ENCODE measurements around the gene TLE2. TPM values are rescaled to one million over a fixed set of nuclear protein-coding genes. Genes with fewer than 3 reads are reported as not detected.

Gene TLE2
- total RNA-seq, 2 donors from 2014 or later = 32.9 to 47.9 TPM

Other genes starting within 250 kb of the TLE2 start
- 10 to 100 TPM; 39.6 to 52.3 TPM for gene SGTA, start 246.0 kb downstream of the TLE2 start, total RNA-seq
- 10 to 100 TPM; 43.6 to 46.0 TPM for gene THOP1, start 243.8 kb downstream of the TLE2 start, total RNA-seq
- gene ZNF554, start 209.4 kb downstream of the TLE2 start, total RNA-seq = 1 to 10 TPM; 4.1 to 4.3 TPM
- 1 to 10 TPM; 5.2 to 5.5 TPM for gene ZNF555, start 187.8 kb downstream of the TLE2 start, total RNA-seq
- under 1 TPM in 1 of 2 donors, not detected in 1; 0.12 TPM for gene ZNF556, start 161.9 kb downstream of the TLE2 start, total RNA-seq
- gene ZNF57, start 128.4 kb downstream of the TLE2 start, total RNA-seq = 10 to 100 TPM; 17.4 to 19.1 TPM
- gene ZNF77, start 84.3 kb downstream of the TLE2 start, total RNA-seq = 1 to 10 TPM; 4.5 to 4.6 TPM
- gene TLE6, start 51.7 kb downstream of the TLE2 start, total RNA-seq = 1 to 10 TPM; 2.2 to 2.6 TPM
- 100 to 1,000 TPM; 427 to 487 TPM for gene TLE5, start 33.2 kb upstream of the TLE2 start, total RNA-seq
- gene GNA11, start 65.1 kb upstream of the TLE2 start, total RNA-seq = 100 to 1,000 TPM; 215 to 248 TPM
- 1 to 10 TPM; 3.0 to 4.8 TPM for gene GNA15, start 106.8 kb upstream of the TLE2 start, total RNA-seq
- gene S1PR4, start 149.5 kb upstream of the TLE2 start, total RNA-seq = 1 to 10 TPM in 1 of 2 donors, under 1 TPM in 1; 0.55 to 1.1 TPM
- 100 to 1,000 TPM in 1 of 2 donors, 10 to 100 TPM in 1; 77.3 to 113 TPM for gene NCLN, start 156.7 kb upstream of the TLE2 start, total RNA-seq
- 1 to 10 TPM in 1 of 2 donors, under 1 TPM in 1; 0.67 to 1.2 TPM for gene CELF5, start 195.4 kb upstream of the TLE2 start, total RNA-seq

All from left colon (tissue), 2 donors.